Choroid plexus epithelial cell (primary cell): ENCODE results near the gene KRTAP10-6.

Experiments used
- DNase-seq: peaks from one replicate; pipeline ENCODE4 v3.0.0-alpha.2; 2010; ENCODE audit warnings: low read depth
- H3K4me3 ChIP-seq: 2 replicates; pipeline ENCODE4 v1.5.1; 2011; ENCODE audit warnings: low read depth, mild to moderate bottlenecking, control low read depth, low read length, moderate library complexity
- TF ChIP-seq, protein P1 (sequence below): conservative IDR thresholded peaks from 2 replicates; pipeline ENCODE4 v1.5.1; 2011; ENCODE audit warnings: low read depth, mild to moderate bottlenecking, control low read depth, inconsistent platforms, low read length, moderate library complexity

The KRTAP10-6 gene

DNA sequence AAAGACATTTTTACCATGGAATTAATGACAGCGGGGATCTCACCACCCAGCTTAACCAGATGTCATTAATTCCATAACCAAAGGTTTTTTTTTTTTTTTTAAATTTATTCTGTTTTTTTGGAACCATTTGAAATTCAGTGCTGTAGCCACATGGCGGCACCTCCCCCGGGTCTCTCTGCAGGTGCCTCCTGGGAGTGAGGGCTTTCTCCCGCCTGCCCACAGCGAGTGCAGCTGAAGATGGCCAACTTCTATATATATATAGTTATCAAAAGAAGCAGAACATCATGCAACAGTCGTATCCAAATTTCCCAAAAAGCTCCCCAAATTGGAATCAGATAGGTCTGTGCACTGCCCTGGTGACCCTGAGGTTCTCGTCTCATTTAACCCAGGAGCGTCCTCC is 23.2 kb upstream of the KRTAP10-6 start:
- DNase-seq = no peak
- TF ChIP-seq, protein P1, sequence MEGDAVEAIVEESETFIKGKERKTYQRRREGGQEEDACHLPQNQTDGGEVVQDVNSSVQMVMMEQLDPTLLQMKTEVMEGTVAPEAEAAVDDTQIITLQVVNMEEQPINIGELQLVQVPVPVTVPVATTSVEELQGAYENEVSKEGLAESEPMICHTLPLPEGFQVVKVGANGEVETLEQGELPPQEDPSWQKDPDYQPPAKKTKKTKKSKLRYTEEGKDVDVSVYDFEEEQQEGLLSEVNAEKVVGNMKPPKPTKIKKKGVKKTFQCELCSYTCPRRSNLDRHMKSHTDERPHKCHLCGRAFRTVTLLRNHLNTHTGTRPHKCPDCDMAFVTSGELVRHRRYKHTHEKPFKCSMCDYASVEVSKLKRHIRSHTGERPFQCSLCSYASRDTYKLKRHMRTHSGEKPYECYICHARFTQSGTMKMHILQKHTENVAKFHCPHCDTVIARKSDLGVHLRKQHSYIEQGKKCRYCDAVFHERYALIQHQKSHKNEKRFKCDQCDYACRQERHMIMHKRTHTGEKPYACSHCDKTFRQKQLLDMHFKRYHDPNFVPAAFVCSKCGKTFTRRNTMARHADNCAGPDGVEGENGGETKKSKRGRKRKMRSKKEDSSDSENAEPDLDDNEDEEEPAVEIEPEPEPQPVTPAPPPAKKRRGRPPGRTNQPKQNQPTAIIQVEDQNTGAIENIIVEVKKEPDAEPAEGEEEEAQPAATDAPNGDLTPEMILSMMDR = no peak
- H3K4me3 ChIP-seq = no peak overlapping the region

DNA sequence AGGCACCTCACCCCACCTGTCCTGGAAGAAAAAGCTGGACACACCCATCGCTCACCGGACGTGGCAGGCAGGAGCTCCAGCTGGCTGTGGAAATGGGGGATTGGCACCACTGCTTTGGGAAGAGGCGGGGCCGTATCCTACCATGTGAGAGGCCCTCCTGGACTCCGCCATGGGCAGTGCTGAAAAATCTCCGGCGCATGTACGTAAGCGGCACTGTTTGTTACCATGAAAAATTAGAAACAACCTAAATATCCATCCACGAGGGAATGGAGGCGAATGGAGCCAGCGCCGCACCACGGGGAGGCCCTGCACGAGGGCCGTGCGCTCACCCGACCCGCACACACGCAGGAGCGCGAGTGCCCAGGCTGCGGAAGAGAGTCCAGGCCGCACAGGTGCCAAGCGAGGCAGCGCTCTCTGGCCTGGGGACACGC is 22.7 kb upstream of the KRTAP10-6 start:
- TF ChIP-seq, protein P1 = no peak
- DNase-seq = no peak
- H3K4me3 ChIP-seq = no peak overlapping the region

DNA sequence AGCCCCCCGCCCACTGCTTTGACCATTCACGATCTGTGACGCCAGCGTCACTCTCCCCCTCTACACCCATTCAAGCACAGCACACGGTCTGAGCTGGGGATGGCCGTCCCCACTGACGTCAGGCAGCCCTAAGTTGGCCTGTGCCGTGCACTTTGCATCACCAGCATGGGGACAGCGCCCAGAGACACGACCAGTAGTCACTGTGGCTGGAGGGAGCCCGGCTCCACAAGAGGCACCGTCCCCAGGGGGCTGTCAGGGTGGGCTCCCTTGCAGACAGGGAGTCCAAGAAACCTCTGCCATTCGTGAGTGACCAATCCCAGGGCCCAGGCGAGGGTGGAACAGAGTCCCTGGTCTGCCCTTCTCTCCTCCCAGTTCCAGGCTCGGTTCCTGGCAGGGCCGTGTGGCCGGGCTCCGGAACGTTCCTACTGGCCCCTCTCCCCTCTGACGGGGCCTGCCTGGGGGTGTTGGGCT is 21.9 kb upstream of the KRTAP10-6 start:
- DNase-seq = no peak
- TF ChIP-seq, protein P1 = no peak
- H3K4me3 ChIP-seq = no peak overlapping the region

DNA sequence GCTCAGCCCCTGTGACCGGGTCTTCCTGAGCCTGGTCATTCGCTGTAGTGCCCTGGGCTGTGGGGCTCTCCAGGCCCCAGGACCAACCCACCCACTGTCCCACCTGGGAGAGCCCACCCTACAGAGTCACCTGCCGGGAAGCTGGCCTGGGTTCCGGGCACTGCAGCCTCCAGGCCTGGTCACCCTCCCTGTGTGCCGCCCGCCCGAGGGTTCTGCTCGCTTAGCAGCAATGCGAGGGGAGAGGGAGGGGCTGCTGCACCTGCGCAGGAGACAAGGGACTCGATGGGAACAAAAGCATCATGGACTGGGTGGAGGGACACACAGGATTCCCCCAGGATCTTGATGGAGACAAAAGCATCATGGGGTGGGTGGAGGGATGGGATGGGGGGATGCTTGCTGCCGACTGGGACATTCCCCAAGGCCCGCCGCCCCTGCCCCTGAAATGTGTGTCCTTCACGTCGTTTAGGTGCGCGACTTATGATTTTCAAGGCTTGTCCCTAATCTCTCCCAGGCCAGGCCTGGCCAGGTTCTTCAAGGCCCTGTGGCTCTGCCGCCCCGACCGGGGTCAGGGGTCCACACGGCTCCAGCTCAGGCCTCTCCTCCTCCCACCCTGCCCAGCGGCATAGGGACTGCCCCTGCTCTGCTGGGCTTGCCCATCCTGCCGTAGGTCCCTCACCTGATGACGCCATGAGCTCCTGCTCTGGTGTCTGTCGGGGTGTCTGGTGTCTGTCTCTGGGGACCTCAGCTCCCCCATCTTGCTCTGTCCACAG is 21.3 kb upstream of the KRTAP10-6 start:
- no peak overlapping the region for H3K4me3 ChIP-seq
- no peak for DNase-seq
- TF ChIP-seq, protein P1 = no peak

DNA sequence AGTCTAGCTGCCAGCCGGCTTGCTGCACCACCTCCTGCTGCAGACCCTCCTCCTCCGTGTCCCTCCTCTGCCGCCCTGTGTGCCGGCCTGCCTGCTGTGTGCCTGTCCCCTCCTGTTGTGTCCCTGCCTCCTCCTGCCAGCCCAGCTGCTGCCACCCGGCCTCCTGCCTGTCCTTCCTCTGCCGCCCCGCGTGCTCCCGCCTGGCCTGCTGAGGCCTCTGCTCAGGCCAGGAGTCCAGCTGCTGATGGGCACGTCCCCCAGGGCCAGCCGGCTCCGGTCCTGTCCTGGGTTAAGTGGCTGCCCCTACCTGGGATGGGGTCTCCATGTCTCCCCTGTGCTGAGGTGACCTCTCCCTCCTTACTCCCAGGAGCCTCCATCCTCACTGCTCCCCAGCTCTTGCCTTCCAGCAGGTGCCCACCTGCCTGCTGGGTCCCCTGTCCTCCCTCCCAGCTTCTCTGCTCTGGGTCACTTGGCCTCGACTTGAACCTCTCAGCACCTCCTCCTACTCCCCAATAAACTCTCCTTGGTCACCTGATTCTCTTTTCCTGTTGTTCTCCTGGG is 20.4 kb upstream of the KRTAP10-6 start:
- H3K4me3 ChIP-seq = no peak overlapping the region
- TF ChIP-seq, protein P1 = no peak
- DNase-seq = no peak

DNA sequence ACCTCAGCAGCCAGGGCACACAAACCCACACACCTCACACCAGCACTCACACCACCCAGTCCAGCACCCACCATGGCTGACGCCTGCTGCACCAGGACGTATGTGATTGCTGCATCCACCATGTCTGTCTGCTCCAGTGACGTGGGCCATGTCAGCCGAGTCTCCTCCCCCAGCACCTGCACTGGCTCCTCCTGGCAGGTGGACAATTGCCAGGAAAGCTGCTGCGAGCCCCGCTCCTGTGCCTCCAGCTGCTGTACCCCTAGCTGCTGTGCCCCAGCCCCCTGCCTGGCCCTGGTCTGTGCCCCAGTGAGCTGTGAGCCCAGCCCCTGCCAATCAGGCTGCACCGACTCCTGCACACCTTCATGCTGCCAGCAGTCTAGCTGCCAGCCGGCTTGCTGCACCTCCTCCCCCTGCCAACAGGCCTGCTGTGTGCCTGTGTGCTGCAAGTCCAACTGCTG is 19.8 kb upstream of the KRTAP10-6 start, which contains the start of gene KRTAP10-8:
KRTAP10-8 (plus strand) TSS at position 51 of the 458 bp plus-strand sequence; CDS start at position 73, 22 bp downstream.
- TF ChIP-seq, protein P1 = no peak
- no peak for DNase-seq
- no peak within 1 kb of the TSS for H3K4me3 ChIP-seq
